Inferior parietal cortex (tissue), 1 donor: ENCODE results near the gene THAP11.

Experiments
- DNase-seq: peaks from one replicate; pipeline ENCODE4 v3.0.0-alpha.2; 2016; ENCODE audit errors: extremely low spot score

The THAP11 gene

DNA sequence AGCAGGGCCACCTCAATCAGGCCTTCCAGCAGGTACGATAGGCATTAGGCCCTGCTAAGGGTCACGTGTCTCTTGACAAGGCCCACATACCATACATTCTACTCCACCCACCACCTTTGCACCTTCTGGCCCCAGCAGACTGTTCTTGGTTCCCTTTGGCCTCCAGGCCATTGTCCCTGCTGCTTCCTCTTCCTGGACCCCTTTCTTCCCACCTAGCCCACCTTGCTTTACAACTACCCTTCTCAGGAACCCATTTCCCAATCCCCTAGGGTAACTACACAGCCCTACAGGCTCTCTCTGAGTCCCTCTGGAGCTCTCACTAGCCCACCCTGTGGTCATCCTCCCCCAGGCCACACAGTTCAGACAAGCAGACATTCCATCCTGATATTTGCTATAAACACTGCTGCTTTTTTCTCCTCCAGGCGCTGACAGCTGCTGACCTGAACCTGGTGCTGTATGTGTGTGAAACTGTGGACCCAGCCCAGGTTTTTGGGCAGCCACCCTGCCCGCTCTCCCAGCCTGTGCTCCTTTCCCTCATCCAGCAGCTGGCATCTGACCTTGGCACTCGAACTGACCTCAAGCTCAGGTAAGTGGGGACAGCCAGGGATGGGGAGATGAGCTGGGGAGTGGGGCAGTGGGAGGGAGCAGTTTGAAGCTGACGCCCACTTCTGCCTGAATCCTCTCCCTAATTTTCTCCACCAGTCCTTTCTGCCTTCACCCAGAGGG lies 41.2 kb downstream of the THAP11 start:
- DNase-seq, result no peak

- DNase-seq, result no peak
Measured at GRCh38 chr16:67883872-67884261, 41.7 kb downstream of the THAP11 start.

DNA sequence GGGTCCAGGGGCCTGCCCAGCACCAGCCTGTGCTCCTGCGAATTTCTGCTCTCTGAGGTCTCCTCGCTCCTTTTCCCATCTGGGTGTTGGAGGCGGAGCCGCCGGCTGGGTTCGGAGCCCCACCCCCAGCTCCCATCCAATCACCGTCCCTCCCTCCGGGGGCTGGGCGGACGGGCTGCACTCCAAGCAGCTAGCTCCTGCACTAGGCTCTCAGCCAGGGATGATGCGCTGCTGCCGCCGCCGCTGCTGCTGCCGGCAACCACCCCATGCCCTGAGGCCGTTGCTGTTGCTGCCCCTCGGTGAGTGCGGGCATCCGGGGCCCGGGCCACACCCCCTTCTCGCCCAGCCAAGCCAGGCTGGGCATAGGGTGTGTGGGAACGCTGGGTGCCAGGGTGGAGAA lies 42.6 kb downstream of the THAP11 start, which contains the start of gene NRN1L:
Gene NRN1L (plus strand): TSS at position 202 of the 400 bp plus-strand sequence. CDS start 19 bp downstream, at position 221.
- peak; percentile 83 for DNase-seq

DNA sequence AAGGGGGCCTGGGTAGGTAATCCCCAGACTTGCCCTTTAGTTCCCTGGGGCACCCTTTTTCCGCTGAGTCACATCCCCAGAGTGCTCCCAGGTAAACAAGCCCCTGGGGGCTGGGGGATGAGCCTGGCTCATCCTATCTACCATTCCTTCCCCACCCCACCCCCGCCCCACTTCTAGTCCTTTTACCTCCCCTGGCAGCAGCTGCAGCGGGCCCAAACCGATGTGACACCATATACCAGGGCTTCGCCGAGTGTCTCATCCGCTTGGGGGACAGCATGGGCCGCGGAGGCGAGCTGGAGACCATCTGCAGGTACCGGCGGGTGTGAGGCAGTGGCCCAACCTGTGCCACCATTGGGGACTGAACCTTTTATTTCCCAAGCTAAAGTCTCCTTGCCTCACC lies 43.4 kb downstream of the THAP11 start:
- no peak for DNase-seq

DNA sequence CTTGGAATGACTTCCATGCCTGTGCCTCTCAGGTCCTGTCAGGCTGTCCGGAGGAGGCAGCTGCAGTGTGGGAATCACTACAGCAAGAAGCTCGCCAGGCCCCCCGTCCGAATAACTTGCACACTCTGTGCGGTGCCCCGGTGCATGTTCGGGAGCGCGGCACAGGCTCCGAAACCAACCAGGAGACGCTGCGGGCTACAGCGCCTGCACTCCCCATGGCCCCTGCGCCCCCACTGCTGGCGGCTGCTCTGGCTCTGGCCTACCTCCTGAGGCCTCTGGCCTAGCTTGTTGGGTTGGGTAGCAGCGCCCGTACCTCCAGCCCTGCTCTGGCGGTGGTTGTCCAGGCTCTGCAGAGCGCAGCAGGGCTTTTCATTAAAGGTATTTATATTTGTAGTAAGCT lies 43.9 kb downstream of the THAP11 start:
- DNase-seq, result no peak

DNA sequence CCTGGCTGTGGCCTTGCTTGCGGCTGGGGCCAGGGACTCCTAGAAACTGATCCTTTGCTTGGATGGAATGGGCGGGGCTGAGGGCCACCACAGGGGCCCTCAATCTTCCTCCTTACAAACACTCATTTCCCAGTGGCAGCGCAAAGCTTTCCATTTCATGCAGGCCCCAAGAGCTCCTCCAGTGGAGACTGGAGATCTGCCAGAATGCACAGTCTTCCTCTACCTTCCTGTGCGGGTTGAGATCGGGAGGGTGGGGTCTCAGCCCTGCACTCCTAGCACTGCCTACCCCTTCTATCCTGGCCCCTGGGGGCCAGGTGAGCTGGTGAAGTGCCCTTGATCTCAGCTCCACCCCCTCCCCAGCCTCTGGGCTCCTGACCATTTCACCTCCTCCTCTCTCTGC lies 44.3 kb downstream of the THAP11 start:
- DNase-seq, result no peak

GRCh38 chr16:67888331-67888730 lies 46.2 kb downstream of the THAP11 start:
- DNase-seq, result no peak

- DNase-seq, result no peak
Measured at GRCh38 chr16:67892375-67892774, 50.3 kb downstream of the THAP11 start.

DNA sequence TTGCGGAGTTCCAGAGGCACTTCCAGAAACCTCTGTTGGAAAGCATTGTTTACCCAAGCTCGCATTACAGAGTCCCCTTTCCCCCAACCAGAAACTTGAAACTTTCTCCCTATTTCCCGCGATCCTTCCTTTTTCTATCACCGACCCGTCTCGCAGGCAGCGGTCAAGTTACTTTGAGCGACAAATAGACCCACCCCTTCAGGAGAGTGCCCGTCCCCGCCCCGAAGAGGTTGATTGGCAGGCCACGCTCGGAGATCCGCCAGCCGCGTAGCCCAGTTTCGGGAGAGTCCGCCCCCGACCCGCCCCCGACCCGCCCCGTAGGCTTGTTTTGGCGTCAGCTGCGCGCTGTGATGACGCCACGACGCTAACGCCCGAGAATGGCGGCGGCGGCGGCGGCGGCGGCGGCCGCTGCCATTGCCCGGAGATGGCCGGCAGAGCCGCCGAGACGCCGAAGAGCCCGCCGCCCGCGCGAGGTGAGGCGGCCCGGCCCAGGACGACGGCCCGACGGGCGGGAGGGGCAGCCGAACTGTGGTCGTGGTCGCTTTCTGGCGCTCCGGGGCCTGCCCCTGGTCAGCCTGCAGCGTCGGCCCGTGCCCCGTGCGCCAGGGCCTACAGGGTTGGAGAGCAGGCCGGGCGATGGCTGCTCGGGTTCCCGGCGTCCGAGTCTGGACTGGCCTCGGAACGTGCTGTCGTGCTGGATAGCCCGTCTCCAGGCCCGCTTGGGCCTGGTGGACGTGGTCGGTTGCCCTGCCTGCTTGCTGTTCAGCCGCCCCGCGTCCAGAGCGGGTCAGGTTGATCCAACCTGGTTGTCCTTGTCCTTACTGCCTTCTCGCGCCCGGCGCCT lies 51.0 kb downstream of the THAP11 start, which contains the start of gene PSKH1:
Gene PSKH1 (plus strand): TSS at position 356 of the 844 bp plus-strand sequence. CDS start 15,496 bp downstream, outside the sequence.
- DNase-seq, result peak; percentile 89
